IMR-90 (cell line): ENCODE measurements around the gene CLRN1.
A peak's percentile ranks its signal among the peaks of the same experiment; 100 is the strongest.

Experiments
- CEBPB ChIP-seq: IDR thresholded peaks from 2 replicates; pipeline ENCODE4 v1.6.1; 2012; ENCODE audit warnings: low read depth, low read length, improper control_type of control experiment
- MAFK ChIP-seq: IDR thresholded peaks from 2 replicates; pipeline ENCODE4 v1.6.1; 2012; ENCODE audit warnings: low read depth, low read length, improper control_type of control experiment
- POLR2A ChIP-seq: IDR thresholded peaks from 2 replicates; pipeline ENCODE4 v1.6.1; 2012; ENCODE audit warnings: mild to moderate bottlenecking, low read depth, low read length
- TF ChIP-seq, protein P1 (sequence below): conservative IDR thresholded peaks from 2 replicates; pipeline ENCODE4 v1.5.1; 2012; ENCODE audit warnings: mild to moderate bottlenecking, low read depth, low read length, improper control_type of control experiment

DNA sequence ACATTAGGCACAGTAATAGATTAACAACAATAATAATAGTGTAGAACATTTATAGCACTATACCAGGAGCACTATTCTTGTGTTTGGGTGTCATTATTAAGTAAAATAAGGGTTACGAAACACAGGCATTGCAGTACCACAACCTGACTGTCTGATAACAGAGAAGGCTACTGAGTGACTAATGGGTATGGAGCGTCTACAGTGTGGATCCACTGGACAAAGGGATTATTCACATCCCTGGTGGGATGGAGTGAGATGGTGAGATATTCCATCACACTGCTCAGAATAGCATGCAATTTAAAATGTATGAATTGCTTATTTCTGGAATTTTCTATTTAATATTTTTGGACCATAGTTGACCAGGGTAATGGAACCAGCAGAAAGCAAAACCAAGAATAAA, 85.5 kb downstream of the CLRN1 start:
- peak; percentile 19; the same call in 1 of the 2 replicates for TF ChIP-seq CEBPB
- TF ChIP-seq, protein P1, sequence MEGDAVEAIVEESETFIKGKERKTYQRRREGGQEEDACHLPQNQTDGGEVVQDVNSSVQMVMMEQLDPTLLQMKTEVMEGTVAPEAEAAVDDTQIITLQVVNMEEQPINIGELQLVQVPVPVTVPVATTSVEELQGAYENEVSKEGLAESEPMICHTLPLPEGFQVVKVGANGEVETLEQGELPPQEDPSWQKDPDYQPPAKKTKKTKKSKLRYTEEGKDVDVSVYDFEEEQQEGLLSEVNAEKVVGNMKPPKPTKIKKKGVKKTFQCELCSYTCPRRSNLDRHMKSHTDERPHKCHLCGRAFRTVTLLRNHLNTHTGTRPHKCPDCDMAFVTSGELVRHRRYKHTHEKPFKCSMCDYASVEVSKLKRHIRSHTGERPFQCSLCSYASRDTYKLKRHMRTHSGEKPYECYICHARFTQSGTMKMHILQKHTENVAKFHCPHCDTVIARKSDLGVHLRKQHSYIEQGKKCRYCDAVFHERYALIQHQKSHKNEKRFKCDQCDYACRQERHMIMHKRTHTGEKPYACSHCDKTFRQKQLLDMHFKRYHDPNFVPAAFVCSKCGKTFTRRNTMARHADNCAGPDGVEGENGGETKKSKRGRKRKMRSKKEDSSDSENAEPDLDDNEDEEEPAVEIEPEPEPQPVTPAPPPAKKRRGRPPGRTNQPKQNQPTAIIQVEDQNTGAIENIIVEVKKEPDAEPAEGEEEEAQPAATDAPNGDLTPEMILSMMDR: no peak
- no peak for TF ChIP-seq POLR2A
- TF ChIP-seq MAFK: no peak
